Uterus (tissue), 2 donors: Measurements from ENCODE around the gene LRG1.

Experiments
- CTCF ChIP-seq, 4 experiments: fragments of 200-600 bp in 2 of 4; fragments of 450-650 bp in 2 of 4; sonication (generic) in 2 of 4; IDR thresholded peaks; one replicate each; pipeline ENCODE4 v1.5.1; 2016 to 2019; ENCODE audit warnings: antibody characterized with exemption in 4 of 4, mild to moderate bottlenecking in 2 of 4, moderate library complexity in 1 of 4
- POLR2A ChIP-seq, 2 donors: fragments of 450-650 bp; IDR thresholded peaks; one replicate each; pipeline ENCODE4 v1.6.1; 2016; ENCODE audit warnings: antibody characterized with exemption in 2 of 2, mild to moderate bottlenecking in 1 of 2, moderate library complexity in 1 of 2

- no peak for TF ChIP-seq CTCF (IDR thresholded peaks at IDR 0.05)
- TF ChIP-seq POLR2A (IDR thresholded peaks at IDR 0.05) = no peak
Observed at GRCh38 chr19:4550479-4551050, 10.7 kb upstream of the LRG1 start.
